ENCODE results near the gene KIAA0825. TPM values are rescaled to one million over a fixed set of nuclear protein-coding genes. Genes with fewer than 3 reads are reported as not detected.
"Not testable (repeated sequence)": the region's sequence is repeated elsewhere in the genome, so short reads cannot be mapped to it uniquely, and the experiment has no call there.

The KIAA0825 gene
- total RNA-seq, 2 experiments from 2014 or later = 1.1 to 2.0 TPM

GRCh38 chr5:94354837-94355485 lies 263.4 kb downstream of the KIAA0825 start:
- H3K4me3 Mint-ChIP-seq; DNase-seq; H3K27ac Mint-ChIP-seq; H3K9me3 Mint-ChIP-seq (ENCODE audit: insufficient read depth); ATAC-seq; H3K36me3 Mint-ChIP-seq (ENCODE audit: low read depth); POLR2A ChIA-PET; CTCF ChIA-PET; H3K27me3 Mint-ChIP-seq (ENCODE audit: low read depth); H3K4me1 Mint-ChIP-seq (ENCODE audit: low read depth): not testable (repeated sequence)

GRCh38 chr5:94353605-94354004 lies 264.8 kb downstream of the KIAA0825 start:
- POLR2A ChIA-PET = no interaction called here
- H3K4me1 Mint-ChIP-seq (ENCODE audit: low read depth) = no peaks in the 10 kb centered on the region

GRCh38 chr5:94347130-94347529 lies 271.3 kb downstream of the KIAA0825 start:
- Mint-ChIP-seq H3K9me3 (ENCODE audit: insufficient read depth) (no peaks in the 10 kb centered on the region), H3K36me3 (ENCODE audit: low read depth) (no peaks in the 10 kb centered on the region), H3K27ac (no peak overlapping the region), H3K4me3 (no peak overlapping the region), H3K27me3 (ENCODE audit: low read depth) (no peaks in the 10 kb centered on the region), H3K4me1 (ENCODE audit: low read depth) (no peaks in the 10 kb centered on the region)
- ChIA-PET POLR2A (no interaction called here), CTCF (no interaction called here)
- DNase-seq = no peak
- ATAC-seq = no peak

More at GRCh38 chr5:94353605-94354004, 264.8 kb downstream of the KIAA0825 start:
- no peak for ATAC-seq
- Mint-ChIP-seq H3K27ac (no peak overlapping the region), H3K36me3 (ENCODE audit: low read depth) (no peaks in the 10 kb centered on the region), H3K9me3 (ENCODE audit: insufficient read depth) (no peaks in the 10 kb centered on the region), H3K27me3 (ENCODE audit: low read depth) (no peaks in the 10 kb centered on the region), H3K4me3 (no peak overlapping the region)
- CTCF ChIA-PET = no interaction called here
- no peak for DNase-seq

GRCh38 chr5:94345257-94345656 lies 273.1 kb downstream of the KIAA0825 start:
- ChIA-PET POLR2A (no interaction called here), CTCF (no interaction called here)
- ATAC-seq (no peak), DNase-seq (no peak)
- Mint-ChIP-seq H3K9me3 (ENCODE audit: insufficient read depth) (no peaks in the 10 kb centered on the region), H3K36me3 (ENCODE audit: low read depth) (no peaks in the 10 kb centered on the region), H3K4me1 (ENCODE audit: low read depth) (no peaks in the 10 kb centered on the region), H3K27ac (no peak overlapping the region), H3K4me3 (no peak overlapping the region), H3K27me3 (ENCODE audit: low read depth) (no peaks in the 10 kb centered on the region)

- H3K9me3 Mint-ChIP-seq (ENCODE audit: insufficient read depth) = no peaks in the 10 kb centered on the region
- ATAC-seq (no peak), DNase-seq (no peak)
- H3K27me3 Mint-ChIP-seq (ENCODE audit: low read depth) = no peaks in the 10 kb centered on the region
- H3K27ac Mint-ChIP-seq = no peak overlapping the region
- H3K4me3 Mint-ChIP-seq = no peak overlapping the region
- no peaks in the 10 kb centered on the region for H3K4me1 Mint-ChIP-seq (ENCODE audit: low read depth)
- ChIA-PET CTCF (no interaction called here), POLR2A (no interaction called here)
- no peaks in the 10 kb centered on the region for H3K36me3 Mint-ChIP-seq (ENCODE audit: low read depth)
Measured at GRCh38 chr5:94337617-94338016, 280.8 kb downstream of the KIAA0825 start.

GRCh38 chr5:94335936-94336335 lies 282.5 kb downstream of the KIAA0825 start:
- DNase-seq = no peak
- Mint-ChIP-seq H3K27me3 (ENCODE audit: low read depth) (no peaks in the 10 kb centered on the region), H3K9me3 (ENCODE audit: insufficient read depth) (no peaks in the 10 kb centered on the region), H3K4me1 (ENCODE audit: low read depth) (no peaks in the 10 kb centered on the region), H3K36me3 (ENCODE audit: low read depth) (no peaks in the 10 kb centered on the region), H3K27ac (no peak overlapping the region), H3K4me3 (no peak overlapping the region)
- no peak for ATAC-seq
- ChIA-PET POLR2A (no interaction called here), CTCF (no interaction called here)

- DNase-seq = no peak
- Mint-ChIP-seq H3K9me3 (ENCODE audit: insufficient read depth) (peaks cover 9% of the 10 kb centered on the region), H3K36me3 (ENCODE audit: low read depth) (no peaks in the 10 kb centered on the region), H3K27ac (no peak overlapping the region), H3K4me3 (no peak overlapping the region), H3K27me3 (ENCODE audit: low read depth) (no peaks in the 10 kb centered on the region), H3K4me1 (ENCODE audit: low read depth) (no peaks in the 10 kb centered on the region)
- POLR2A ChIA-PET = no interaction called here
- CTCF ChIA-PET = no interaction called here
- ATAC-seq = no peak
Measured at GRCh38 chr5:94329115-94329514, 289.3 kb downstream of the KIAA0825 start.

GRCh38 chr5:94326586-94326985 lies 291.8 kb downstream of the KIAA0825 start:
- ATAC-seq = no peak

GRCh38 chr5:94316916-94317838 lies 301.2 kb downstream of the KIAA0825 start:
- H3K27ac Mint-ChIP-seq = no peak overlapping the region
- no peaks in the 10 kb centered on the region for H3K36me3 Mint-ChIP-seq (ENCODE audit: low read depth)
- ATAC-seq (no peak), DNase-seq (no peak)
- ChIA-PET CTCF (no interaction called here), POLR2A (no interaction called here)
- no peaks in the 10 kb centered on the region for H3K4me1 Mint-ChIP-seq (ENCODE audit: low read depth)
- H3K27me3 Mint-ChIP-seq (ENCODE audit: low read depth) = no peaks in the 10 kb centered on the region
- no peaks in the 10 kb centered on the region for H3K9me3 Mint-ChIP-seq (ENCODE audit: insufficient read depth)
- H3K4me3 Mint-ChIP-seq = no peak overlapping the region

More at GRCh38 chr5:94326586-94326985, 291.8 kb downstream of the KIAA0825 start:
- Mint-ChIP-seq H3K27ac (no peak overlapping the region), H3K4me1 (ENCODE audit: low read depth) (no peaks in the 10 kb centered on the region), H3K9me3 (ENCODE audit: insufficient read depth) (peaks cover 9% of the 10 kb centered on the region), H3K4me3 (no peak overlapping the region), H3K27me3 (ENCODE audit: low read depth) (no peaks in the 10 kb centered on the region), H3K36me3 (ENCODE audit: low read depth) (no peaks in the 10 kb centered on the region)
- CTCF ChIA-PET = no interaction called here
- POLR2A ChIA-PET = no interaction called here
- DNase-seq = no peak

GRCh38 chr5:94314460-94315131 lies 303.8 kb downstream of the KIAA0825 start:
- CTCF ChIA-PET = no interaction called here
- Mint-ChIP-seq H3K4me3 (no peak overlapping the region), H3K27ac (no peak overlapping the region), H3K27me3 (ENCODE audit: low read depth) (no peaks in the 10 kb centered on the region), H3K36me3 (ENCODE audit: low read depth) (no peaks in the 10 kb centered on the region), H3K9me3 (ENCODE audit: insufficient read depth) (no peaks in the 10 kb centered on the region), H3K4me1 (ENCODE audit: low read depth) (no peaks in the 10 kb centered on the region)
- DNase-seq (no peak), ATAC-seq (no peak)
- POLR2A ChIA-PET = no interaction called here

- DNase-seq (no peak), ATAC-seq (no peak)
- POLR2A ChIA-PET = no interaction called here
- H3K9me3 Mint-ChIP-seq (ENCODE audit: insufficient read depth) = no peaks in the 10 kb centered on the region
- H3K36me3 Mint-ChIP-seq (ENCODE audit: low read depth) = no peaks in the 10 kb centered on the region
- CTCF ChIA-PET = no interaction called here
- no peak overlapping the region for H3K4me3 Mint-ChIP-seq
- H3K27me3 Mint-ChIP-seq (ENCODE audit: low read depth) = no peaks in the 10 kb centered on the region
- no peaks in the 10 kb centered on the region for H3K4me1 Mint-ChIP-seq (ENCODE audit: low read depth)
- H3K27ac Mint-ChIP-seq = no peak overlapping the region
Measured at GRCh38 chr5:94313696-94314095, 304.7 kb downstream of the KIAA0825 start.

- CTCF ChIA-PET = no interaction called here
Measured at GRCh38 chr5:94313188-94313587, 305.2 kb downstream of the KIAA0825 start.

More at GRCh38 chr5:94313188-94313587, 305.2 kb downstream of the KIAA0825 start:
- POLR2A ChIA-PET = no interaction called here
- DNase-seq (no peak), ATAC-seq (no peak)
- no peaks in the 10 kb centered on the region for H3K9me3 Mint-ChIP-seq (ENCODE audit: insufficient read depth)
- H3K4me3 Mint-ChIP-seq = no peak overlapping the region
- H3K36me3 Mint-ChIP-seq (ENCODE audit: low read depth) = no peaks in the 10 kb centered on the region
- H3K27ac Mint-ChIP-seq = no peak overlapping the region
- H3K27me3 Mint-ChIP-seq (ENCODE audit: low read depth) = no peaks in the 10 kb centered on the region
- no peaks in the 10 kb centered on the region for H3K4me1 Mint-ChIP-seq (ENCODE audit: low read depth)

Data from activated CD8-positive, alpha-beta T cell treated with anti-CD3 and anti-CD28 coated beads, Interleukin-2, amount 10 ng/mL, durations not matched to agents 7 days and 5 days (primary cell).